GM21381 (cell line): ENCODE measurements around the gene MAG.
A peak's percentile ranks its signal among the peaks of the same experiment; 100 is the strongest.

Experiments
- ATAC-seq: cut with Tn5 transposase; IDR thresholded peaks from one replicate; pipeline ENCODE4 v1.9.1; 2021; ENCODE audit warnings: mild to moderate bottlenecking, moderate library complexity; ENCODE audit not compliant: unreplicated experiment

MAG gene

DNA sequence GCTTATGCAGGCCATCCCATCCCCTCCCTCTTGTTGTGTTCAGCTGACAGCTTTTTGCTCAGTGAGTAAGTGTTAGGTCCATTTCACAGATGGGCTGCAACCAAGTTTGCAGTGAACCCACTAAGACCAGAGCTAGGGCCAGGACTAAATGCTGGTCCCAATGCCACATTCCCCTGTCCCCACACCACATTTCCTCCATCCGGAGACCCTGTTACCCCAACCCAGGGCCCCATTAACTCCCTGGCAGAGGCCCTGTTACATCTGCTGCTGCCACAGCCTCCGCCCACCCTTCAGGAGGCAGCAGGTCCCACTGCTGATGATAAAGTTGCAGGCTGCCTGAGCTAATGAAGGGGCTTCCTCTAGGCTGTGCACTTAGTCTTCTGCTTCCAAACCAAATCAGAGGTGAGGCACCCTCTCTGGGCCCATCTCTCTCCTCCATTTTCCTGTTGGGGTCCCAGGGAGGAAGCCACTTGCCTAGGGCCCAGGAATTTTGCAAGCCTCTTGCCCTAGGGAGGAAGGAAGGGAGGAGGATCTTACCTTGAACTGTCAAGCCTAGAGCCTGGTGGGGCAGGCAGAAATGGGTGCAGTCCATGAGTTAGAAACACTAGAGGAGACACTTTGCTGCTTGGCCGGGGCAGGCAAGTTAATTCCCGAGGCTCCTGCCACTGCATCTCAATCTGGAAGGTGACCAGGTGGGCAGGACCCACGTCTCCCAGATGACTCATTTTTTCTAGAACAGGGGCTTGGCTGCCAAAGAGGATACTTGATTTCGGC, 26.6 kb upstream of the MAG start:
- no peak for ATAC-seq

DNA sequence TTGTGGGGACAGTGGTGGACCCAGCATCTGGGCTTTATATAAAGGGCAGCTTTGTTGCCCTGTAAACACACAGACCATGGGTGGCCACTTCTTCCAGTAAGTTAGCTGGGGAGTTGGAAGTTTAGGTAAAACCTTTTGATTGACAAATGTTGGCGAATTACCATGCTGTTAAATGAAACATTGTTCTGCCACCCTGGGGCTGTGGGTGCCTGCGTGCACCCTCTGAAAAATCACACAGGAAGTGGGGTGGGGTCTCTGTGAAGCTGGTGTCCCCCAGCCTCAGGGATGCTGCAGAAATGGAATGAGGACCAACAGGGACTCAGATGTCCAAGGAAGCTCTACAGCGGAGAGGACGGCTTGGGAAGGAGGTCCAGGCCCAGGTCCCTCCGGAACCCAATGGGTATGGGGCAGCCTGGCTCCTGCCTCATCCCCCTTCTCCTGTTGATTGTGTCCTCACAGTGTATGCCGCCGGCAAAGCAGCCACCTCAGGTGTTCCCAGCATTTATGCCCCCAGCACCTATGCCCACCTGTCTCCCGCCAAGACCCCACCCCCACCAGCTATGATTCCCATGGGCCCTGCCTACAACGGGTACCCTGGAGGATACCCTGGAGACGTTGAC, 26.0 kb upstream of the MAG start:
- no peak for ATAC-seq

DNA sequence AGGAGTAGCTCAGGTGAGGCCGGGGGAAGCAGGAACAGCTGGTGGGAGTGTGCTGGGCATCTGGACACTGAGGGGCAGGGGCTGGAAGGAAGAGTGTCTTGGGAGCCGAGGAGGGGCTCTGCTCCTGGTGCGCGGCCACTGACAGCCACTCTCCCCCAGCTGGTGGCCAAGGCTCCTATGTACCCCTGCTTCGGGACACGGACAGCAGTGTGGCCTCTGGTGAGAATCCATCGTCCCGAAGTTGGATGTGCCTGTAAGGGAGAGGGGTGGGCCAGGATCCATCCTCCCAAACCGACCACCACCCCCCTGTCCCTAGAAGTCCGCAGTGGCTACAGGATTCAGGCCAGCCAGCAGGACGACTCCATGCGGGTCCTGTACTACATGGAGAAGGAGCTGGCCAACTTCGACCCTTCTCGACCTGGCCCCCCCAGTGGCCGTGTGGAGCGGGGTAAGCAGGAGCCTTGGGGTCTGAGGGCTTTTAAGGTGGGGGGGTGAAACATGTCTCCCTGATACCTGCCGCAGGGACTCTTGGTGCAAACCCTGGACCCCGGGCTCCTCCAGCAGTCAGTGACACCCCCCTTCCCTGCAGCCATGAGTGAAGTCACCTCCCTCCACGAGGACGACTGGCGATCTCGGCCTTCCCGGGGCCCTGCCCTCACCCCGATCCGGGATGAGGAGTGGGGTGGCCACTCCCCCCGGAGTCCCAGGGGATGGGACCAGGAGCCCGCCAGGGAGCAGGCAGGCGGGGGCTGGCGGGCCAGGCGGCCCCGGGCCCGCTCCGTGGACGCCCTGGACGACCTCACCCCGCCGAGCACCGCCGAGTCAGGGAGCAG, 25.2 kb upstream of the MAG start:
- no peak for ATAC-seq

DNA sequence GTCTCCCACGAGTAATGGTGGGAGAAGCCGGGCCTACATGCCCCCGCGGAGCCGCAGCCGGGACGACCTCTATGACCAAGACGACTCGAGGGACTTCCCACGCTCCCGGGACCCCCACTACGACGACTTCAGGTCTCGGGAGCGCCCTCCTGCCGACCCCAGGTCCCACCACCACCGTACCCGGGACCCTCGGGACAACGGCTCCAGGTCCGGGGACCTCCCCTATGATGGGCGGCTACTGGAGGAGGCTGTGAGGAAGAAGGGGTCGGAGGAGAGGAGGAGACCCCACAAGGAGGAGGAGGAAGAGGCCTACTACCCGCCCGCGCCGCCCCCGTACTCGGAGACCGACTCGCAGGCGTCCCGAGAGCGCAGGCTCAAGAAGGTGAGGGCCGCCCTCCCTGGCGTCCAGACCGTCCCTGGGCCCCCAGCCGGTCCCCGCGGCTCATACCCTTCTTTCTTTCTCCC, 24.6 kb upstream of the MAG start:
- no peak for ATAC-seq

DNA sequence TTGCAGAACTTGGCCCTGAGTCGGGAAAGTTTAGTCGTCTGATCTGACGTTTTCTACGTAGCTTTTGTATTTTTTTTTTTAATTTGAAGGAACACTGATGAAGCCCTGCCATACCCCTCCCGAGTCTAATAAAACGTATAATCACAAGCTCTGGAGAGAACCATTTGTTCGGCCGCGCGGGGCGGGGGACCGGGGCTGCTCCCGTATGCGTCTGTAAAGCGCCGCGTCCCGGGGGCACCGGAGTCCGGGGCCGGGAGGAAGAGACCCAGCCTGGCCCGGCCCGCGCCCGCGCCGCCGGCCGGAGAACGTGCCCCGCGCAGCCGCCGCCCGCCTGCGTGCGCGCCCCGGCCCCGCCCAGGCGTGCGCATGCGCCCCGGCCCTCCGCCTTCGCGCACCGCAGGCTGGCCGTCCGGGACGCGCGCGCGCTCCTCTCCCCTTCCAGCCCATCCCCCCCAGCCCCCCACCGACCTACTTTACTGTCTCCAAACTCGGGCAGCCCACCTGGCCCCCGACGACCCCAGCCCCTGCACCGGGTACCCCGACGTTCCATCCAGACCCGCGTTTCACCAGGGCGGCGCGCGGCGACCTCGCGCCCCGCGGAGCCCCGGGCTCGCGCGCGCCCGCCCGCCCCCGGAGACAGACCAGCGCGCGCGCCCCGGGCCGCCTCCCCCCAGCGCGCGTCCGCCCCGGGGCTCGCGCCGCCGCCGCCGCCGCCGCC, 24.0 kb upstream of the MAG start:
- peak; percentile 49 for ATAC-seq

DNA sequence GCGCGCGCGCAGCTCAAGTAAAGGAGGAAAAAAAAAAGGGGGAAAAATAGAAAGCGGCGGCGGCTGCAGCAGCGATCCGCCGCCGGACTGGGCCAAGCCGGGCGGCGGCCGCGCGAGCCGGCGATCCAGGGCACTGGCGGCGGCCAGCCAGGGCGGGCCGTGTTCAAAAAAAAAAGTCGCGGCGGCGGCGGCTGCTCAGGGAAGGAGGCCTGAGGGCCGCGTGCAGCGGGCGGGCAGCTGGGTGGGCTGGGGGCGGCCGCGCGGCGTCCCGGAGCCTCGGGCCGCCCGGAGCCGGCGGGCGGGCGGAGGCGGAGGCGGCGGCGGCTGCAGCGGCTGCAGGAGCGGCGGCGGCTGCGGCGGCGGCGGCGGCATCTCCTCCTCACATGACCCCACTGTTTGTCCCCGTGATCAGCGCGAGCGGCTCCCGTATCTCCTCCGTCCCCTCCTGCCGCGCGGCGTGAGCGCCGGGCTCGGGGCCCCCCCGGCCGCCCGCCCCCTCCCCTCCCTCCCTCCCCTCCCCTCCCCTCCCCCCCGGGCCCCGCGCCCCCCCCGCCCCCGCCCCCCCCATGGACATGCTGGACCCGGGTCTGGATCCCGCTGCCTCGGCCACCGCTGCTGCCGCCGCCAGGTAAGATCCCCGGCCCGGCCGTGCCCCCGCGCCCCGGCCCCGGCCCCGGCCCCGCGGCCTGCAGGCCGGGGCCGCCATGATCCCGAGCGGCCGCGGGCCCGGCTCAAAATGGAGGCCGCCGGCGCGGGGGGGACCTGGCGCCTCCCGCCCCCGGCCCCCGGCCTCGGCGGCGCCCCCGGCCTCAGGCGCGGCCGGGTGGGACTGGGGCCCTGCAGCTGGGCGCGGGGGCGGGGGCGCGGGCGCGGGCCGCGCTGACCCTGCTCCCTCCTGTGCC, 23.2 kb upstream of the MAG start, which contains the start of gene USF2:
TSS of gene USF2 (plus strand) at position 427 of the 902 bp plus-strand sequence. CDS start at position 567, 140 bp downstream.
- ATAC-seq = peak; percentile 35

DNA sequence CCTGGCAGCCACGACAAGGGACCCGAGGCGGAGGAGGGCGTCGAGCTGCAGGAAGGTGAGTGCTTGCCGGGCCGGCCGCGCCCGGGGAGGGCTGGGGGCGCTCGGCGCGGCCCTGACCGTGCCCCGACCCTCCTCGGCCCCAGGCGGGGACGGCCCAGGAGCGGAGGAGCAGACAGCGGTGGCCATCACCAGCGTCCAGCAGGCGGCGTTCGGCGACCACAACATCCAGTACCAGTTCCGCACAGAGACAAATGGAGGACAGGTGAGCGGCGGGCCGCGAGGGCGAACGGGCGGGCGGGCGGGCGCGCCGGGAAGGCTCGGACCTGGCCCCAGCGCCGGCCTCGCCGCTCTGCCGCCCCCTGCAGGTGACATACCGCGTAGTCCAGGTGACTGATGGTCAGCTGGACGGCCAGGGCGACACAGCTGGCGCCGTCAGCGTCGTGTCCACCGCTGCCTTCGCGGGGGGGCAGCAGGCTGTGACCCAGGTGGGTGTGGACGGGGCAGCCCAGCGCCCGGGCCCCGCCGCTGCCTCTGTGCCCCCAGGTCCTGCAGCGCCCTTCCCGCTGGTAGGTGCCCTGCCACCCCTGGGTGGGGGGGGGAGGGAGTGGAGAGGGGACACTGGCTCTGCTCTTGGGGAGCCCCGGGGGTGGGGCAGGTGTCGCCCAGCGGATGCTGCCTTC, 22.4 kb upstream of the MAG start:
- ATAC-seq = peak; percentile 49

DNA sequence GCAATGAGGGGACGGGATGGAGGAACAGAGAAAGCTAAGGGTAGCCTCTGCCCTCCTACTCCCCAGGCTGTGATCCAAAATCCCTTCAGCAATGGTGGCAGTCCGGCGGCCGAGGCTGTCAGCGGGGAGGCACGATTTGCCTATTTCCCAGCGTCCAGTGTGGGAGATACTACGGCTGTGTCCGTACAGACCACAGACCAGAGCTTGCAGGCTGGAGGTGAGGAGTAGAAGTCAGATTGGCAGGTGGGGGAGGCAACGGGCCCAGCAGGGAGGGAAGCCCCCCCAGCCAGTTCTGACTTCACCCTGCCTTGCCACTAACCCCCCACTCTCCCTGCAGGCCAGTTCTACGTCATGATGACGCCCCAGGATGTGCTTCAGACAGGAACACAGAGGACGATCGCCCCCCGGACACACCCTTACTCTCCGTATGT, 21.6 kb upstream of the MAG start:
- no peak for ATAC-seq

DNA sequence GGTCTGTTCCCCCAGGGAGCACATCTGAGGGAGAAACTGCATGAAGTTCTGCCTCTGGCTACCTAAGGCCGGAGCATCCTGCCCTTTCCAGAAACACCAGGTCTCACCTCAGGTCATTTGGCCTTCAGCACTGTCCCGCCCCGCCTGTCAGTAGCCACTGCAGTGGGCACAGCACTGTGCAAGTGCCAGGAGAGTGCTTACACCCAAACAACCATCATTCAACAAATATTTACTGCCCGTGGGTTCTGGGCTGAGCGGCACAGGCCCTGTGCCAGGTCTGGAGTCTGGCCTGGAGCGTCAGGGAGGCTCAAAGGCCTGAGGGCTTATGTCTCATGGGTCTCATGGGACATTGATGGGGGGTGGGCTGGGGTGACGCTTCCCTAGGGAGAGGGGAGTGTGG, 20.4 kb upstream of the MAG start:
- ATAC-seq = no peak

DNA sequence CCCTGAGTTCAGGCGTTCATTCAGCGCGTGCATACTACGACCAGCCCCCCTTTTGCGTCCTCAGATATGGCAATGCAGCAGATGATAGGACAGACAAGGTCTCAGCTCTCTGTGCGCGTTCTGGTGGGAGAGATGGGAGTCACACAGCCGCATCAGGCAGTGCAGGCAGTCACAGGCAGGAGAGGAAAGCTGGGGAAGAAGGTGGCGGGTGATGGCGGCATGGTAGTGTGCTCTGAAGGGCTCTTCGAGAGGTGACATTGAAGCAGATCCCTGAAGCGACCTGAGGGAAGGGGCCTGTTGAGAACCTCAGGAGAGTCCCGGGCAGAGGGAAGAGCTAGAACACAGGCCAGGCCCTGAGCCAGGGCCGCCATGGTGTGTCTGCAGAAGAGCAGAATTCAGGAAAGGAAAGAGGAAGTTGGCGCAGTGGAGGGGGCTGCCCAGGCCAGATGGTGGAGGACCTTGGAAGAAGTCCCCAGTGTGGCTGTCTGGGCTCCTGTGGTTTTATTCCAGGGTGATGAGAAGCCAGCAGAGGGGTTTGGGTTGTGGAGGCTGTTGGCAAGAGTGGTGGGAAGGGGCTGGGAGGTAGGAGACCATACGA, 19.7 kb upstream of the MAG start:
- ATAC-seq = no peak

DNA sequence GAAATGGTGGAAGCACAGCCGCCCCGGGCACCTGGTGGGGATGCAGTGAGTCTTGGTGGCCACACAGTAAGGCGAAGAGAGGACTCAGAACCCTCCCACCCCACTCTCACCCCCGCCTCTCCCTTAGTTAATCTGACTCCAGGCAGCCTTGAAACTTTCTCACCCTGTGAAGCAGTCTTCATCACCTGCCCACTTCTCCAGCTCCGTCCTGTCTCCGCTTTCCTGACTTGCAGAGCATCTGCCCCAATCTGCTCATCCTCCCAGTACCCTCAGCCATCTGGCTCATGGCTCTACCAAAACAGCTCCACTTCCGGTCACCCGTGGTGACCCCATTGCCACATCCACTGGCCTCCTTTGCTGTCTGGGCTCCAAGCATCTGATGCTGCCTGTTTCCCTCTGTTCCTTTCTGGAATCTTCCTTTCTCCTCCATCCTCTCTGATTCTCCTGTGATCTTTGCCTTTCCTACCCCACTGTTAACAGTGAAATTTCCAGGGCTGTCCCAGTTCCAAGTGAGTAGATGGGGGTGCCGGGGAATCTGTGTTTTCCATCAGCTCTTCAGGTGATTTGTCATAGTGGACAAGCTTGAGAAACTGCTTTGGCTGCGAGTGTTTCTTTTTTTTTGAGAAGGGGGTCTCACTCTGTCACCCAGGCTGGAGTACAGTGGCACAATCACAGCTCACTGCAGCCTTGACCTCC, 18.9 kb upstream of the MAG start:
- ATAC-seq = no peak

DNA sequence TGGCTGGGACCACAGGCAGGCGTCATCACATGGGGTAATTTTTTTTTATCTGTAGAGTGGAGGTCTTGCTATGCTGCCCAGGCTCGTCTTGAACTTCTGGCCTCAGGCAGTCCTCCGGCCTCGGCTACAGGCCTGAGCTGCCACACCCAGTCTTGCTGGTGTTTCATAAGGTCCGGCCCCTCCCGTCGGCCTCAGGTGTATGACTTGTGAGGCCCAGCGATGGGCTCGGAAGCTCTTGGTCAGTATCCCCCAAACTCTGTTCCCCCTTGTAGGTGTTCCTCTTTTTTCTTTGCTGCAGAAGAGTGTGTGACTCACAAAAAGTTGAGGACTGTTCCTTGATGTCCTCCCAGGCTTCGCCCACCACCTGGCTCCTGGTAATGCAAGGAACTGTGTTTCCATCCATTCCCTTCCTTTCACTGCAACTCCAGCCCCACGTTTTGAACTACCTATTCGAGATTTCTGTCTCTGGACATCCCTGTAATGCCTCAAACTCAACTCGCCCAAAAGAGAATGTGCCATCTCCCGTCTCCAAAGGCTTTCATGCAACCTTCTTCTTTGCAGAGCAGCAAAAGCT, 18.2 kb upstream of the MAG start:
- ATAC-seq = no peak

DNA sequence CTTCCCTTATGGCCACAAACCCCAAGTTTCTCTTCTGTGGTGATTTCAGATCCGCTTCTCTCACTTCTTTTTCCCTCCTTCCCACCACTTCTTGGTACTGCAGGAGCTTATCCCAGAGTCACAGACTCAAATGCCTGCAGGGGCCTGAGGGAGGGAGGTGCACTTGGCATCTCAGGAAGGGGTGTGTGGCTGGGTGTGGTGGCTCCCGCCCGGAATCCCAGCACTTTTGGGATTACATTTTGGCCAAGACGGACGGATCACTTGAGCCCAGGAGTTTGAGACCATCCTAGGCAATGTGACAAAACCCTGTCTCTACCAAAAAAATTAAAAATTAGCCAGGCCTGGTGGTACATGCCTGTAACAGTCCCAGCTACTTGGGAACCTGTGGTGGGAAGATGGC, 17.6 kb upstream of the MAG start:
- ATAC-seq = no peak

DNA sequence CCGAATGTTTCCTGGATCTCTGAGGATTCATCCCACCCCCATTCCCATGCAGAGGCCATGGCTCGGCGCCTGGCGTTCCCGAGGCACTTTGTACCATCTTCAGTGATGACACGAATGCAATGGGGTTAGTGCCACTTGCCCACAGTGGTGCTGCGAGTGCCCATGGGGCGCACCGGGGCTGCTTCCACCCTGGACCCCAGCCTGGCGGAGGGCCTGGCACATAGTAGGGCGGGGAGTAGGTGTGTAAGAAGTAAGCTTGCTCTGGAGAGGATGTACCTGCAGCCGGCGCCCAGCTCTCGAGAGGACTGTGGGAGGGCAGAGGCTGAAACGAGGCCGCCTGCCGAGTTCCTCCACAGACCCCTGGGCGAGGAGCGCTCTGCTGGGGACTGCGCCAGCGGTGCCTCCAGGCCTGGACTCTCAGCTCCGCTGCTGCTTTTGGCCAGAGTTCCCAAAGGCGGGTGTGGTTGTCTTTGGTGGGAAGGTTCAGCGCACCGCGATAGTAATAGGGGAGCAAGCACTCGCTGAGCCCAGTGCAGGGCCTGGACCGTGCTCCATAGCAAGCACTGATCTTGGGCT, 15.2 kb upstream of the MAG start:
- ATAC-seq = no peak

DNA sequence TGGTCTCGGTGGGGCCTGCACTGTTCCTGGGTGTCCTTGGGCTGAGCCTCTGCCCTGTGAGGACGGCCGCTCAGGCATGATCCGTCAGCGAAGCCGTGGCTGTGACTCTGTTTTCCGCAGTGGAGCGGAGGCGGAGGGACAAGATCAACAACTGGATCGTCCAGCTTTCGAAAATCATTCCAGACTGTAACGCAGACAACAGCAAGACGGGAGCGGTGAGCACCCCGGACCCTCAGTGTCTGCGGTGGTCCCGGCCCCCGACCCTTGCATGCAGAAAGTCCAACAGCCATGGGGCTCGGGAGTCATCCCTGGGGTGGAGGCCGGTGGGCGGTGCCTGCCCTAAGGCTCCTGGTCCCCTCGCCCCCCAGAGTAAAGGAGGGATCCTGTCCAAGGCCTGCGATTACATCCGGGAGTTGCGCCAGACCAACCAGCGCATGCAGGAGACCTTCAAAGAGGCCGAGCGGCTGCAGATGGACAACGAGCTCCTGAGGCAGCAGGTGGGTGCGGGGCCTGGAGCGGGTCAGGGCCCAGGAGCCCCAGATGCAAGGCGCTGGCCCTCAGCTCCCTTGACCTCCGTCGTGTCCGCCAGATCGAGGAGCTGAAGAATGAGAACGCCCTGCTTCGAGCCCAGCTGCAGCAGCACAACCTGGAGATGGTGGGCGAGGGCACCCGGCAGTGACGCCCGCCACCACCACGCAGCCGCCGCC, 13.2 kb upstream of the MAG start:
- no peak for ATAC-seq

DNA sequence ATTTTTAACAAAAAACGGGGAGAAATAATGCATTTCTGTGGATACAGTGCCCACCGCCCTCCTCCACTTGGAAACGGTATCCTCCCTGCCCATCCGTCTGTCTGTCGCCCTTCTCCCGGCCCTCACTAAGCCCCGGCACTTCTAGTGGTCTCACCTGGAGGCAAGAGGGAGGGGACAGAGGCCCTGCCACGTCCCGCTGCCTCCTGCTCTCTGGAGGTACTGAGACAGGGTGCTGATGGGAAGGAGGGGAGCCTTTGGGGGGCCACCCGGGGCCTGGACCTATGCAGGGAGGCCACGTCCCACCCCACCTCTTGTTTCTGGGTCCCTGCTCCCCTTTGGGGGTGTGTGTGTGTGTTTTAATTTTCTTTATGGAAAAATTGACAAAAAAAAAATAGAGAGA, 12.6 kb upstream of the MAG start:
- no peak for ATAC-seq
